GM18909 (cell line): ENCODE measurements around the gene KEAP1.

Source experiments
- ATAC-seq: cut with Tn5 transposase; IDR thresholded peaks from one replicate; pipeline ENCODE4 v1.9.1; 2021; ENCODE audit warnings: mild to moderate bottlenecking; ENCODE audit not compliant: unreplicated experiment, poor library complexity

The KEAP1 gene

GRCh38 chr19:10452726-10453618 lies 50.2 kb downstream of the KEAP1 start:
- no peak for ATAC-seq

- ATAC-seq, result no peak
These were observed 52.1 kb downstream of the KEAP1 start for GRCh38 chr19:10450853-10451609.

- ATAC-seq, result no peak
These were observed 52.8 kb downstream of the KEAP1 start for GRCh38 chr19:10450191-10450852.

GRCh38 chr19:10449037-10449436 lies 54.1 kb downstream of the KEAP1 start:
- no peak for ATAC-seq

- no peak for ATAC-seq
These were observed 60.5 kb downstream of the KEAP1 start for GRCh38 chr19:10442698-10443097.

GRCh38 chr19:10439588-10439987 lies 63.6 kb downstream of the KEAP1 start:
- ATAC-seq, result no peak
